HG03066 (cell line): ENCODE results near the gene SLC38A1.
A peak's percentile ranks its signal among the peaks of the same experiment; 100 is the strongest.

Source experiments
- ATAC-seq: cut with Tn5 transposase; IDR thresholded peaks from one replicate; pipeline ENCODE4 v1.9.1; 2021; ENCODE audit warnings: low read depth; ENCODE audit not compliant: unreplicated experiment

The SLC38A1 gene

DNA sequence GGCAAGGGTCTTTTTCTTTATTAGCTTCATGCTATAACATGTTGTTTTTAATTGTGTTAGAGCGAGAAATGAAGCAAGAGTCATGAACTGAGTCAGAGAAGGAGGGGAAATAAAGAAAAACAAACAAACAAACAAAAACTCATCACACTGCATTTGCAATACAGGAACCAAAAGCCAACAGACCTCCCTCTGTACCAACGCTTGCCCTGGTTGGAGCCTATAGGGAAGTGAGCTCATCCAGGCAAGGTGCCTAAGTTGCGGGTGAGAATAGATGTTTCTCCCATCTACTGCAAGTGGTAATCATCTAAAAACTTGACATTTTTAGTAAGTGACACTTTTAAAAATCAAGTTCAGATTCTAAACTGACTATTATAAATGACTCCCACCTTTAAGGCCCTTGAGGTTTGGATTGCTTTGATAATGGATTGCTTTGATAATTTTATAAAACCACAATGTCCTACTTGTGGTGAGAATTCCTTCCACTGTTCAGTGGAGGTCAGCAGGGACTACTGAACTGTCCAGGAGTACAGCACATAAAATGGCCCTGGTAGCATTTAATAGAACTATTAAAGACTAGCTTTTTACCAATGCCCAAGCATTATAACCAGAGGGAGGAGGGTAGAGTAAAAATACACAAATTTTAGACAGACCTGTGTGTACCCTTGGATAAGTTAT lies 31.3 kb downstream of the SLC38A1 start:
- no peak for ATAC-seq

GRCh38 chr12:46234000-46234399 lies 34.8 kb downstream of the SLC38A1 start:
- no peak for ATAC-seq

GRCh38 chr12:46233423-46233822 lies 35.4 kb downstream of the SLC38A1 start:
- no peak for ATAC-seq

GRCh38 chr12:46230983-46231382 lies 37.9 kb downstream of the SLC38A1 start:
- ATAC-seq: no peak

GRCh38 chr12:46230306-46230705 lies 38.5 kb downstream of the SLC38A1 start:
- ATAC-seq: no peak

DNA sequence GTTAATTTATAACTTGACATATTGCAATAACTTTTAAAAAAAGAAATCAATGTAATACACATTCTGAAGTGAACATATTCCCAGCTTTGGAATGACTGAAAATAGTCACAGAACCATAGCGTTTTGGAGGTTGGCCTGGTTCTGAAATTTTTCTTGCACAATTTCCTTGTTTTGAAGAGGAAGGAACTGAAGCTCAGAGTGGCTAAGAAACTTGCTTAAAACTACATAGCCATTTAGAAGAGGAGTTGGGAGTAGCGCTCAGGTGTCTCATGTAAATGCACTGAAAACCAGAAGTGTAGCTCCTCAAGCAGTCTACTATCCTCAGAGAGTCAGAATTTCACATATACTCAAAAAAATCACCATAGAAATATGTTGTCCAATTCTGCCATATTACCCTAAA lies 41.2 kb downstream of the SLC38A1 start:
- no peak for ATAC-seq

DNA sequence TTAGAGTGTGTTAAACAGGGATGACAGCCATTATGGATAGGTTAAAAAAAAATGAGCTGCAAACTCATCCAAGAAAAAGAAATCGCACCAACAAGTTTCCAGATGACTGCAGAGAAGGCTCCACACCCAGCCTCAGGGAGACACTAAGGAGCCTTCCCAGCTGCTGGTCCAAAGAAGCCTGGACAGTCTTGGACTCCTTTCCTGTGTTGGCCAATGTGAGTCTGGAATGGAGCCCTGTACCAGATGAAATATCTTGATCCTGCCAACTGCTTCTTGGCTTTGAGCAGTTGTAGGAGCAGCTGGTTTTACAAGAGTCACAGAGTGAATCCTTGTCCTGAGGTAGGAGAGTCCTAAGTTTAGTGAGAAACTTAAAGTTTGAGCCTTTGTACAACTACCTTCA lies 44.5 kb downstream of the SLC38A1 start:
- no peak for ATAC-seq

- ATAC-seq: no peak
These were observed 45.8 kb downstream of the SLC38A1 start for GRCh38 chr12:46223047-46223446.

DNA sequence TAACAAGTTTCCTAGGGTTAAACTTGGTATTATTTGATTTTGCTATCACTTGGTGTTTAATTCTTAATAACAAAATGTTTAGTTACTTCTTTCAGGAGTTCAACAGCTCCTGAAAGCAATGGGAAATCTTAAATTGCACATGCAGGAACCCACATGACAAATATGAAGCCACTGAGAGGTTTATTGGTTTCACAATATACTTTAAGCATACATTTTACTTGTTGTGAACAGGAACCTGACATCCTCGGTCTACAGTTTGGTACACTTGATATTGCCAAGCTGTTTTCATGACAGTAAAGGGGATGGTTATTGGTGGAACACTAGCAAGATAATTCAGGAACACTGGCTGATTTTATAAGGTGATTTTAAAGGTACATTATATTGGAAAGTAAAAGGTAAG lies 46.2 kb downstream of the SLC38A1 start:
- no peak for ATAC-seq

DNA sequence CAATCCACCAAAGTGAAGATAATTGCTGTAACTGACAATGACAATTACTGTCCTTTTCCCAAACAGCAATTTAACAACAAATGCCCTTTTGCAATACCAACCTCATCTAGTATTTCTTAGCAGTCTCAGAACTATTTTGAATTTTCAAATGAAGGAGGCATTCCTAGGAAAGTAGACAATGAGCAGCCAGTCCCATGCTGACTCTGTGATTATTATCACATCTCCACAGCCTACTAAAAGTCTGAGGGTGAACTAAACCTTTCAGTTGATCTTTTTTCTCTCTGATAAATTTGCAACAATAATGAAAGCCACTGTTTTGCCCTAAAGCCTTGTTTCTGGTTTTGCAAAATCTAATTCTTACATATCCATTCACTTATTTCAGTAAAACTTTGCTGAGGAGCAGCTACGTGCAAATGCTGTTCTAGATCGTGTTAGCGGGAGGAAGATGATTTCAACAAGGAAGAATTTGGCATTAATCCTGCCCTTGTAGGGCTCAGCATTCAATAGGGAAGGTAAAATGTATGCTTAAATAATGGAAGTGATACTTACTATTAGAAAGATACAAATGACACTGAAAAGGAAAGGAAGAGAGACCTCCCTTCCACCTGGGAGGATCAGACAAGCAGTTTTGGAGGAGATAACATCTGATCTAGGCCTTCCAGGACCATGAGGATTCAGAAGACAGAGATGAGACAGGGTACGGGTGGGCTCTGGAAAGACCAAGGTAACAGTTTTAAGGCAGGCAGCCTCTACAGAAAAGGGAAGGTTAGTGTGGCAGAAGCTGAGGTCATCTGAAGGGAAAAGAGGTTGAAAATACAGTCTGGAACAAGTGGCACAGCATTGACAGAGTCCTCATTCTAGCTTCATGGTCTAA lies 47.4 kb downstream of the SLC38A1 start:
- ATAC-seq: no peak

- no peak for ATAC-seq
These were observed 48.8 kb downstream of the SLC38A1 start for GRCh38 chr12:46219877-46220655.

DNA sequence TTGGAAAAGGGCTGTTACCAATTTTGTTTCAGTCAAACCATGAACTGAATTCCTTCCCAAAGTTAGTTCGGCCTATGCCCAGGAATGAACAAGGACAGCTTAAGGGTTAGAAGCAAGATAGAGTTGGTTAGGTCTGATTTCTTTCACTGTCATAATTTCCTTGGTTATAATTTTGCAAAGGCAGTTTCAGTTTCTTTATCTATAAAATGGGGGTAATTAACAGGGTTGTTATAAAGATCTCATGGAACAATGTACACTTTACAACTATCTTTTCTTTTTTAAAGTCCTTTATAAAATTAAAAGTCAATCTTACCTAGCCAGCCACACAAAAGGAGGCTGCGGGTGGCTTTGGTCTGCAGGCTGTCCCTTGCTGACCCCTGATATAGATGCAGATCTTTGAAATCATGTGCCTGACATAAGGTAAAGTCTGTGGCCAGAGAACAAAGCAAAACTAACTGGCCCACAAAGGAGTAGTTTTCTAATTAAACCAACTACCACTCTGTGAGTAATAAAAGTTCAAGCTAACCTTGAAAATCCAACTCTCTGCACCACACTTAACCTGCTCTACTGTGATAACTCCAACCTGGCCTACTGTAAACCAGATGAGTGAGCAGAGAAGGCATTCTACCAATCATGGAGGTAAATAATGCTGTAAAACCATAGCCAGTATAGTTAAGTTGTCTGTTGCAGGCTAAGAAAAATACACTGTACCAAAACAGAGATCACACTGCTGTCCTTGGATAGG lies 49.5 kb downstream of the SLC38A1 start:
- ATAC-seq: no peak

GRCh38 chr12:46218322-46219095 lies 50.3 kb downstream of the SLC38A1 start:
- no peak for ATAC-seq

- peak; percentile 58 for ATAC-seq
These were observed 51.1 kb downstream of the SLC38A1 start for GRCh38 chr12:46217541-46218321.

GRCh38 chr12:46214668-46215436 lies 54.0 kb downstream of the SLC38A1 start:
- ATAC-seq: peak; percentile 52

GRCh38 chr12:46212108-46212982 lies 56.5 kb downstream of the SLC38A1 start:
- no peak for ATAC-seq

DNA sequence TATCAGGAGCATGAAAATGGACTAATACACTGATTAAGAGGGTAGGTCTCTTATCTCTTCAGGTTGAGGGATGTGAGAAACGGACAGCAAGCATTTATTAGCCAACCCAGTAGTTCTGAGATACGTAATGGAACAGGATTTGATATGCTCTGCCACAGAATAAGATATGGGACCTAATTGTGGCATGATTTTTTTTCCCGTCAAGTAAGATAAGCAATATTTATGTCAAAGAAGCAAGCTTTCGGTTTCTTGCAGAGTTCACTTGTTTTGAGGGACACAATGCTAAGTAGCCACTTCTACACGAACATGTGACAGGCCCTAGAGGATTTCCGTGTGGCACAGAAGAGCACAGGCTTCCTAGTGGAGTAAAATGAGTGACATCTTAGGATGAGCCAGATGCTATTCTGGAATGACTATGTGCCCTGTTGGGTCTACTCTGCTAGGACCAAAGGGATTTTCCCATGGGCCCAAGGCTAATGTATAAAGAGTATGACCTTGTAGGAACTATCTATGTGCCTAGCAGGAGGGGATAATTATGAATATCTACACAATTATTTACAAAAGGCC lies 57.9 kb downstream of the SLC38A1 start:
- no peak for ATAC-seq
